ENCODE measurements around the gene ATRNL1. TPM values are rescaled to one million over a fixed set of nuclear protein-coding genes. Genes with fewer than 3 reads are reported as not detected.

ATRNL1 gene
- polyA plus RNA-seq, 3 donors = not detected

DNA sequence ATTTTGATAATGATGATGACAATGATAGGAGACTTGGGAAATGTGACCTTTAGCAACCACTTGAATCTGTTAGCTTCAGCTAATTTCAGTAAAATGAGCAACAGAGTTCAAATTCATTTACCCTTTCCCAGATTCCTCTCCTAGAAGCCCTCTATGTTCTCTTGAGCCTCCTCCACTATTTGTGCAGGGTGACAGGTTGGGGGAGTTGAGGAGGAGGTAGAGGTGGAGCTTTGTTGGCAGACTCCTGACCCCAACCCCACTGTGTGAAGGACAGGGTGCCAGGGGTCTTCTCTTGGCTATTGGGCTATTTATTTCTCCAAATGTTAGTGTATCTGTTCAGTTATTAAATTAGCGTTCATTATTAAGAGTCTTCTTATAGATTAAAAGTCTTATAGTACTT, 757.5 kb downstream of the ATRNL1 start:
- Mint-ChIP-seq H3K4me3 (no peak overlapping the region), H3K36me3 (no peaks in the 10 kb centered on the region), H3K9me3 (peaks cover 0 to 2% (median 0%) of the 10 kb centered on the region in 7 donors), H3K27ac (no peak overlapping the region), H3K27me3 (ENCODE audit: low read depth in 3 of 3) (peaks cover 0 to 2% (median 2%) of the 10 kb centered on the region in 3 donors), H3K4me1 (no peaks in the 10 kb centered on the region)
- H2AFZ ChIP-seq (ENCODE audit: insufficient read depth, low read depth, low read length, poor library complexity, severe bottlenecking) = no peak overlapping the region
- DNase-seq = no peak
- intact Hi-C loops (cut with micrococcal nuclease) = no loop called here
- no peaks in the 10 kb centered on the region for H4K20me1 ChIP-seq (ENCODE audit: insufficient read depth, low read length)
- no peak overlapping the region for H3K9ac ChIP-seq (ENCODE audit: insufficient read depth, low read length, poor library complexity, severe bottlenecking)
- H3K27ac ChIP-seq (ENCODE audit: low read depth in 1 of 2, low read length in 2 of 2) = no peak overlapping the region
- no peaks in the 10 kb centered on the region for H3K4me1 ChIP-seq (ENCODE audit: control insufficient read depth in 1 of 2, insufficient read depth in 2 of 2, low read length in 2 of 2)
- no peak overlapping the region for H3K4me3 ChIP-seq (replicated peaks in 1 of 3; ENCODE audit: low read depth in 2 of 3, low read length in 3 of 3)
- H3K79me2 ChIP-seq (ENCODE audit: insufficient read depth, low read length) = no peaks in the 10 kb centered on the region
- WGBS (ENCODE audit: insufficient coverage) = no CpG with 5 or more reads among the region's 1 CpG
- TF ChIP-seq, protein P1, sequence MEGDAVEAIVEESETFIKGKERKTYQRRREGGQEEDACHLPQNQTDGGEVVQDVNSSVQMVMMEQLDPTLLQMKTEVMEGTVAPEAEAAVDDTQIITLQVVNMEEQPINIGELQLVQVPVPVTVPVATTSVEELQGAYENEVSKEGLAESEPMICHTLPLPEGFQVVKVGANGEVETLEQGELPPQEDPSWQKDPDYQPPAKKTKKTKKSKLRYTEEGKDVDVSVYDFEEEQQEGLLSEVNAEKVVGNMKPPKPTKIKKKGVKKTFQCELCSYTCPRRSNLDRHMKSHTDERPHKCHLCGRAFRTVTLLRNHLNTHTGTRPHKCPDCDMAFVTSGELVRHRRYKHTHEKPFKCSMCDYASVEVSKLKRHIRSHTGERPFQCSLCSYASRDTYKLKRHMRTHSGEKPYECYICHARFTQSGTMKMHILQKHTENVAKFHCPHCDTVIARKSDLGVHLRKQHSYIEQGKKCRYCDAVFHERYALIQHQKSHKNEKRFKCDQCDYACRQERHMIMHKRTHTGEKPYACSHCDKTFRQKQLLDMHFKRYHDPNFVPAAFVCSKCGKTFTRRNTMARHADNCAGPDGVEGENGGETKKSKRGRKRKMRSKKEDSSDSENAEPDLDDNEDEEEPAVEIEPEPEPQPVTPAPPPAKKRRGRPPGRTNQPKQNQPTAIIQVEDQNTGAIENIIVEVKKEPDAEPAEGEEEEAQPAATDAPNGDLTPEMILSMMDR (IDR thresholded peaks at IDR 0.05) = no peak
- no peaks in the 10 kb centered on the region for H3K9me3 ChIP-seq (replicated peaks in 1 of 2; ENCODE audit: control insufficient read depth in 1 of 2, insufficient read depth in 1 of 2, low read length in 2 of 2)
- no peak overlapping the region for H3K4me2 ChIP-seq (replicated peaks; ENCODE audit: extremely low read depth, low read length, poor library complexity, severe bottlenecking)
- H3K36me3 ChIP-seq (replicated peaks in 1 of 2; ENCODE audit: control insufficient read depth in 1 of 2, insufficient read depth in 2 of 2, low read length in 2 of 2) = no peaks in the 10 kb centered on the region
- H3K27me3 ChIP-seq (ENCODE audit: control insufficient read depth in 2 of 2, insufficient read depth in 2 of 2, low read length in 2 of 2) = no peaks in the 10 kb centered on the region

DNA sequence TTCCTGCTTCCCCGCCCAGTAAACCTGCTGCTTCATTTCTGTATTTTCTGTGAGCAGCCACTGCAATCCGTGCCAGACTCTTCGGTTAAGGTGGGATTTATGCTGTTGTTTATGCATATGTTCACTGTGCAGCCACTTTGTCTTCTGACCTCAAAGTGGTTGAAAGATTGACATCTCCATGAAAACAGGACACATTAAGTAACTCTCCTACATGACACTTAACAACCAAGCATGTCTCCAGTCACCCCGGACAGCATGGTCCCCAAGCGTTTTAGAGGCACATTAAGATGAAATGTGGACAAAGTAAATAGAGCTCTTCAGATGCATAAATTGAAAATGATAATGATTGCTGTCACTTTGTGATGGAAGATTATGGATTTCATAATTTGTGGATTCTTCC, 758.5 kb downstream of the ATRNL1 start:
- Mint-ChIP-seq H3K27me3 (ENCODE audit: low read depth in 3 of 3) (peaks cover 0 to 2% (median 2%) of the 10 kb centered on the region in 3 donors), H3K4me1 (no peaks in the 10 kb centered on the region), H3K27ac (no peak overlapping the region), H3K4me3 (no peak overlapping the region), H3K36me3 (no peaks in the 10 kb centered on the region), H3K9me3 (peaks cover 0 to 2% (median 0%) of the 10 kb centered on the region in 7 donors)
- Histone ChIP-seq H4K20me1 (ENCODE audit: insufficient read depth, low read length) (no peaks in the 10 kb centered on the region), H3K4me2 (replicated peaks; ENCODE audit: extremely low read depth, low read length, poor library complexity, severe bottlenecking) (no peak overlapping the region), H3K4me1 (ENCODE audit: control insufficient read depth in 1 of 2, insufficient read depth in 2 of 2, low read length in 2 of 2) (no peaks in the 10 kb centered on the region), H3K36me3 (replicated peaks in 1 of 2; ENCODE audit: control insufficient read depth in 1 of 2, insufficient read depth in 2 of 2, low read length in 2 of 2) (no peaks in the 10 kb centered on the region), H2AFZ (ENCODE audit: insufficient read depth, low read depth, low read length, poor library complexity, severe bottlenecking) (no peak overlapping the region), H3K4me3 (replicated peaks in 1 of 3; ENCODE audit: low read depth in 2 of 3, low read length in 3 of 3) (no peak overlapping the region), H3K9me3 (replicated peaks in 1 of 2; ENCODE audit: control insufficient read depth in 1 of 2, insufficient read depth in 1 of 2, low read length in 2 of 2) (no peaks in the 10 kb centered on the region), H3K9ac (ENCODE audit: insufficient read depth, low read length, poor library complexity, severe bottlenecking) (no peak overlapping the region), H3K27ac (ENCODE audit: low read depth in 1 of 2, low read length in 2 of 2) (no peak overlapping the region), H3K79me2 (ENCODE audit: insufficient read depth, low read length) (no peaks in the 10 kb centered on the region), H3K27me3 (ENCODE audit: control insufficient read depth in 2 of 2, insufficient read depth in 2 of 2, low read length in 2 of 2) (no peaks in the 10 kb centered on the region)
- TF ChIP-seq, protein P1 (IDR thresholded peaks at IDR 0.05) = no peak
- no peak for DNase-seq
- WGBS (ENCODE audit: insufficient coverage) = 75% methylated on average over 1 of the region's 5 CpGs
- intact Hi-C loops (cut with micrococcal nuclease) = no loop called here

All from CD14-positive monocyte (primary cell).